Cerebellar cortex (tissue), 1 donor: ENCODE measurements around the gene ADCY5.

Source experiments
- DNase-seq: peaks from one replicate; pipeline ENCODE4 v3.0.0-alpha.2; 2015; ENCODE audit warnings: low spot score

Gene ADCY5

GRCh38 chr3:123369085-123369484 lies 79.8 kb downstream of the ADCY5 start:
- DNase-seq: no peak

DNA sequence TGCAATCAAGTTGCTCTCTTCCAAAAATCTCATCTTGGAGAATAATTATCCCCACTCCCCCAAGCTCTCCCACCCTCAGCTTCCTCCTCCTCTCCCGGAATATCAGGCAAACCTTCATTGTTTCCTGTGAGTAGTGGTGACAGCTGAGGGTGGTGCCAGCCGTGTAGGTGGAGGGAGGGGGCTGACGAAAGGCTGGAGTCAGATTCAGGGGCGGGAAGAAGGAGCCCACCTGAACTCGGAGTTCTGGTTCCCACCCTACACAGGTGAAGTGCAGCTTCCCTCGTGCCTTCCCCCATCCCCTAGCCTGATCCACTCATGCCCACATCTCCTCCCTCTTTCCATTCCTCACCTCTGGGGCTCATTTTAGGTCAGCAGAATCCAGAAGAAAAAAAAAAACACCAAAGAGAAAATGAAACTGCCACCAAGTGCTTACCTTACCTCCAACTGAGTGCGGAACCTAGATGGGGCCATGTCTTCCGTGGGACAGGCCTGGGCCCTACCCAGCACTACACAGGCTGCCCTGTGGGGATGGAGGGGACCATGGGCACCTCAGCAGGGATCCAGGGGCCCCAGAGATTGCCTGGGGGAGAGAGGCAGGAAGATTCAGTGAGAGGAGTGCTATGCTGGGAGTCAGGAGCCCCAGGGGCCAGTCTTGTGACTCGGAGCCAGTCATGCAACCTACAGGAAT lies 81.3 kb downstream of the ADCY5 start:
- no peak for DNase-seq

DNA sequence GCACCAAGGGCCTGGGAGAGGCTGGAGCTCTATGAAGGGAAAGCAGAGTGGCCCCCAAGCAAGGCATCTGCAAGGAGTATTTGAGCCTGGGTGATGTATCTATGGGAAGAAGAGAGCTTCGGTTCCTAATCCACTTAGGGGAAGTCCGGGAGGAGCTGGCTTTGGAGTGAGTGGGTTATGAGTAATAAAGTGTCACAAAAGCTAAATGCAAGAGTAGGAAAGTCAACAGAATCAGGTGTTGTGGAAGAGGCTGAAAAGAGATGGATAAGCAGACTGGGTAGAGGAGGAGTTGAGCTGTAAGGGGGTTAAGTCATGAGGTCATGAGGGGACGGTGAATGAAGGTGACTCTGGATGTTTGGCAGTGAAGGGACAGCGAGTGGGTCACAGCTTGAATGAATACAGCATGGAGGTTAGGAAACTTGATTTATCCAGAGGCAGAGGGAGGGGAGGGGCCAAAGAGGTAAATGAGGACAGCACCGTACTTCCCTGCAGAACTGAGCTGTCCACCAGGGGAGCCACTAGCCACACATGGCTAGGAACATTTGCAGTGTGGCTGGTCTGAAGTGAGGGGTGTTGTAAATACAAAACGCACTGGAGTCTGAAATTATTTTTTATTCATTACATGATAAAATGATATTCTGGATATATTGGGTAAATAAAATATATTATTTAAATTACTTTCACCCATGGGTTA lies 83.3 kb downstream of the ADCY5 start:
- no peak for DNase-seq

DNA sequence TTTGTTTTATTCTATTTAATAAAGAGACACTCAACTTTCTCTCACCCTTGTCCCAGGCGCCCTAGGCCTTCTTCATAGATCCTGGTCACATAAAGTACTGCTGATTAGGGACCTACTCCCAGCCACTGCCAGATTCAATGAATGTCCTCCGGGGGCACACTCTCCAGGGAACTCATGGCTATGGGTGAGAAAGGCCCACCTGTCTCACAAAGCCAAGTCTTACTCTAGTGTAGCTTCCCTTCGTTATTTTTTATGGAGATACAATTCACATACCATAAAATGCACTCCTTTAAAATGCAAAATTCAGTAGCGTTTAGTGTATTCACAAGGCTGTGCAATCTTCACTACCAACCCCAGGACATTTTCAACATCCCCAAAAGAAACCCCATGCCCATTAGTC lies 87.8 kb downstream of the ADCY5 start:
- no peak for DNase-seq

GRCh38 chr3:123357275-123357674 lies 91.6 kb downstream of the ADCY5 start:
- no peak for DNase-seq

DNA sequence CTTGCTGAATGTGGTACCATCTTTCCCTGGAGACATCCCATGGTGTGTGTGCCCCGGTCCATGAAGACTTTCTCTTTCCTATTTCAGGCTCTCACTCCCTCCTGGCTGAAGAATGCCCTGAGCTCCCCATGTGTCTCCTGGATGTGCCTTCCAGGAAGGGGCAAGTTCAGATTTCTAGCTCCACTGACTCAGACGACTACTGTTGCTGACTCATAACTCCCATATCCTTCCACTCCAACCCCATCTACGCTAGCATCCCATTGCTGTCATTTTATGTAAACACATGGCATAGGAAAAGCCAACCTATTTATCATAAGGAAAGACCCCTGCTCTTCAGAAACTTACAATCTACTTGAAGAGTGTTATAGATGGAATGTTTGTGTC lies 95.0 kb downstream of the ADCY5 start:
- no peak for DNase-seq

DNA sequence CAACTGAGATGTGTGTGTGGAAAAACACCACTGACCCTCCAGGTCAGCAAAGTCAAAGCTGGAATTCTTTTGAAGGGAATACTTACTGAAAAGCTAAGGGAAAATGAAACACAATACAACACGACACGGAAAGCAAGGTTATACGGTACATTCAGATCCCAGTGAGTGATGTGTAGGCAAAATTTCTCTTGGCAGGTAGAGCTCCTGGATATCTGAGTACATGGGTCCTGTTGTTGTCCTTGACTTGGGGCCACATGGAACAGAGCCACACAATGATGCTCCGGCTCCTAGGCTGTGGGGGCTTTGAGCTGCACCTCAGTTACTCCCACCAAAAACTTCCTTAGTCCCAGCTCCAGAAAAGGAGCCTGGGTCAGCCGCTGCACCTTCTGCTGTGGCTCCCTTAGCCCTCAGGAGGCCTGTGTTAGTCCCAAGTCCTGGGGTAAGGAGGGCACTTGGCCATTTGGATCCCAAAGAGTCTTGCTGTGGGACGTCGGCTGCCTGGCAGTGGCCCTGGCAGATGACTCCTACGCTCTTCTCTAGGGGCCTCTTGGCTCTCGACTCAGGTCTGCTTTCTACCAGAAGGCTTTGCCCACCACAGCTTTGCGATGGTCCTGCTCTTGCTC lies 95.6 kb downstream of the ADCY5 start:
- DNase-seq: no peak

- DNase-seq: no peak
Measured at GRCh38 chr3:123352134-123352554, 96.7 kb downstream of the ADCY5 start.

DNA sequence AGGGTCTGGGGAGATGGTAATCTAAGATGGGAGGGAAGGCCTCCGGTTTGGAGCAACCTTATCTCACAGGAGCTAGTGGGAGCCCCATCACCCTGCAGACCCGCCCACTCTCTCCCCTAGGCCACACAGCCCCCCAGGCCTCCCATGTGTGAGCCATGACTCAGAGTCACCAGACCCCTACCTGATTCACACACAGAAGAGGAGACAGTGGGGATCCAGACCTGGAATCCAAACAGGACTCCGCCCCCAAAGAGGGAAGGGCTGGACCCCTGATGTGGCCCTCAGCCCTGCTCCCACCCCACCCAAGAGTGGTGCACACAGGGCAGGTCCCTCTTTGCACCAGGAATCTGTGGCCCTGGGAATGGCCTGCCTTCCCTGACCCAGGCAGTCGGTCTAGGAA lies 97.4 kb downstream of the ADCY5 start:
- no peak for DNase-seq

DNA sequence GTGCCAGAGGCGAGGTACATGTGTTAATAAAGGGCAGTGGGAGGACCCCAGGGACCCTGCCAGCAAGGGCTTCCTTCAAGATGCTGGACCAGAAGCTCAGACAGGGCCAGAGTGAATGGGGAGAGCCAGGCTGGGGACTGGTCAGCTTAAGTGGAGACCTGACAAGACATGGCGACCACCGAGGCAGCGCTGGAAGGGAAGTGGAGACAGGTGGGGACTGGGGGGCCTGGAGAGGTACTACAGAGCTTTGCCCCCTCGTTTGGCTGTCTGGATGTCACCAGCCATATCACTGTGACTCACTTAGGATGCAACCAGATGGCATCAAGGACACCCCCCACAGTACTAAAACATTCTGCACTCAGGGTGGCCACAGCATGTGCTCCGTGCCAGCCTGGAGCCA lies 97.9 kb downstream of the ADCY5 start:
- DNase-seq: no peak

DNA sequence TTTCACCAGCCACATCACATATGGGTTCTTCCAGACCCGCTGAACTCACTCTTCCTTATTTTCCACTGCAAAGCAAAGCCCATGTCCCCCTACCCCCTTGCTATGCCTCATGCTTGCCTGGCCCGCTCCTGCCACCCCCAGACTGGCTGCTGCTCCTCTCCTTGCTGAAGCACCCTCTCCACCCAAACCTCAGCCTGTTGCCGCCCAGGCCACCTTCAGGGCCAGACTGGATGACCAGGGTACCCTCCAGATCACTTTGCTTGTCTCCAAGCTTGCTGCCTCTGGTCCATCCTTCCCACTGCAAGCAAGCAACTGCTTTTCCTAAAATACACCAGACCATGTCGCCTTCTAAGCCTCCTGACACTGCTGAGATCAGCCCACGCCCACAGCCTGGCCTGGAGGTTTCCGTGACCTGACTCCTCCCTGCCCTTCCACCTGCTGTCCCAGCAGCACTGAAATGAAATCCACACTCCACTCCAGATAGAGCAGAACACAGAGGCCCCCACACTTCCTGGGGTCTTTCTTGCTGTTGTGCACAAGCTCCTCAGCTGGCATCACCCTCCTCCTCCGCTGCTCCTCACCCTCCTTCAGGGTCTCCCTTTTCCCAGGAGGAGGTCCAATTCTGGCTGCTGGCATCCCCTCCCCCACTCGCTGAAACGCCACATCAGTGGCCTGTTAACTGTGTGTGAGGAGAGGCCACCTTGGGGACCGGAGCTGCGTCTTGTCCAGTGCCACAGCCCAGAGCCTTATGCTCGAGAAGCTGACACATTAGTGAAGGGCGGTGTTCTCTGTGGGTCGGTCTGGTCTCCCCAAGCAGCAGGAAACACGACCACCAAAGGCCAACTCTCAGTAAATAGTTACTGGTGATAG lies 99.1 kb downstream of the ADCY5 start:
- no peak for DNase-seq

DNA sequence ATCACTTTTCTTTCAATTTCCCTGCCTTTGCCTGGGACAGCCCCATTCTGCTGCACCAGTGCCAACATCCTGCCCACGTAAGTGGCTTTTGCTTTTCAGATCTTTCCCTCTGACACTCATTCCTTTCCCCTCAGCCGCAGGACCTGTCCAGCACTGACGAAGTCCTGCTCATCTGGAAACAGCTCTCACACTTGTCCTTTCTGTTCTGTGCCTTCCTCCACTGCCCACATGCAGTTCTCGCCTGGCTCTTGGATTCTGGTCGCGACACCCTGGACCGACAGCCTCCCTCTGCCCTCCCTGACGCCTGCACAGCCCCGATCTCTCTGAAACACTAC lies 99.7 kb downstream of the ADCY5 start:
- no peak for DNase-seq

- no peak for DNase-seq
Measured at GRCh38 chr3:123348471-123349200, 100.3 kb downstream of the ADCY5 start.

DNA sequence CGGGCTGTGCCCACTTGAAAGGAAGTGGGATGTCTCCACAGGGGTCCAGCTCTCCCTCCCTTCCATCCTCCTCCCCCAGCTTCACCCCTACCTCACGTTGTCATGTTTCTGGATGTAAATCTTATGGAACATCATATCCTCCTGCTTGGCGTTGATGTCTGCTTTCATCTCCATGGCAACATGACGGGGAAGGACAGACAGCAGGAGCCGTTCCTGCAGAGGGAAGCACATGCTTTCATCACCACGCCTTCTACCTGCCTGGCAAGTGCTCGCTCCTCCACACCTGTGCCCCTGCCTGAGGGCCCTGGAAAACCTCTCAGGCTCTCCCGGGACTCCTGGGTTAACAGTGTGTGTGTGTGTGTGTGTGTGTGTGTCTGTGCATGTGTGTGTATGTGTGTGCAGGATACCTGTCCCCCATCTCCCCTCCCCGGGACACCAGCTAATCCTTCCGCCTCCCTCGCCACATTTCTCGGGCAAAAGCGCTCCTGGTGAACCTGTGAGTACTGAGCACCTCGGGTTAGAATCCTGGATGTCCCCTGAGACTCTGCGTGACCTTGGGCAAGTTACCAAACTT lies 101.1 kb downstream of the ADCY5 start:
- no peak for DNase-seq

DNA sequence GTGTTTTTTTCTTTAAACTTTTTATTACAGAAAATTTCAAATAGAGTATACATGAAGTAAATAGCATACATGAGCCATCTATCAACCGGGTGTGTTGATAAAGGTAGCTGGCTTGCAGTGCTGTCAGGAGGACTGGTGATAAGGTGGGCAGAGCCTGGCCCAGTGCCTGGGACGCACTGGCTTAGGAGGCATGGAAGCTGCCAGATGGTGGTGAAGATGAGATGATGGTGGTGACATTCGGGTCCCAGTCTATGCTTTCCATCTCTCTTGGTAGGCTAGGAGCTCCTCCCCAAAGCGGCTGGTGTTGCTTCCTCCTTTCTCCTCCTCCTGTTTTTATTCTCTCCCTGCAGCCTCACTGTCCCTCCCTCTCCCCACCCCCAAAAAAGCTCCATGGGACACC lies 101.7 kb downstream of the ADCY5 start:
- DNase-seq: peak; percentile 11

DNA sequence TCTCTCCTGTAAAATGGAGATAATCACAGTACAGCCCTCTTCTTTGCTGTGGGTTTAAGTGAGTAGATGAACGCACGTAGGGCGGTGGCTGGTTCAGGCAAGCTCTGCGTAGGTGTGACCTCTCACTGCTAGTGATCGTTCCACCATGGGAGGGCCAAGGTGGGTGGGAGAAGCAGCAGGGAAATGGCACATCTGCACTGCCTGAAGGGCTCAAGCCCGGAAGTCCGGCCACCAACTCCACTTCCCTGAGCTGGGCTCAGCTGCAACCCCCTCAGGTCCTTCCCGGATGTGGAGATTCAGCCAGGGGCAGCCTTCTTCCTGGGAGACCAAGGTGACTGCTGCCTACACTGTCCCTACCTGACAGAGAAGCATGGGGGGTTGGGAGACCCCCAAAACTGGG lies 102.9 kb downstream of the ADCY5 start:
- no peak for DNase-seq

DNA sequence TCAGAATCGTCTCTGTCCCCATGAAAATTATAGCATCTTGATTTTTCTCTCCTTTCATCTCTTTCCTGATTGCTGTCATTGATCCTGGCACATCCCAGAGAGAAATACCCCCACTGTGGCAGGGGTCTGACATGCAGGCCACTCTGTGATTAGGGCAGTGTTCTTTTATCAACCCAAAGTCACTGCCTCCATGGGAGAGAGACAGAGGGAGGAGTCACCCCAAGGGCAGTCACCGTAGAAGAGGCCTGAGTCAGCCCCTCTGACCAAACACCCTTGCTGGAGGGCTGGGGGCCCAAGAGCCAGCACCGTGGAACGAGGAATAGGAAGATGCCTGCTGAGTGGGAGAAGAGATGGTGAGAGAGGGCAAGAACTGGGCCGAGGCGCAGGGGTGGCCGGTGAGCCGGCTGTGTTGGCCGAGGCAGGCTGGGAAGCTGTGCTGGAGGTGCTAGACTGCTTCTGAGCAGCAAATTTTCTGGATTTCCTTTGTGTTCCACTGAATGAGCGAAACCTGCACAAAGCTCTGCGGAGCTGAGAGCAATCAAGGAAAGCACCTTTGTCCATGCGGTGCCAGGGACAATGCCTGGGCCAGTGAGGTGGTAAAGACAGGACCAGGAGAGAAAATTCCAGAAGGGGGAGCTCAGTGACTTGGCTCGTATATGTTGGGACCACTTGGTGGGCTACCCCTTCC lies 103.8 kb downstream of the ADCY5 start:
- no peak for DNase-seq

DNA sequence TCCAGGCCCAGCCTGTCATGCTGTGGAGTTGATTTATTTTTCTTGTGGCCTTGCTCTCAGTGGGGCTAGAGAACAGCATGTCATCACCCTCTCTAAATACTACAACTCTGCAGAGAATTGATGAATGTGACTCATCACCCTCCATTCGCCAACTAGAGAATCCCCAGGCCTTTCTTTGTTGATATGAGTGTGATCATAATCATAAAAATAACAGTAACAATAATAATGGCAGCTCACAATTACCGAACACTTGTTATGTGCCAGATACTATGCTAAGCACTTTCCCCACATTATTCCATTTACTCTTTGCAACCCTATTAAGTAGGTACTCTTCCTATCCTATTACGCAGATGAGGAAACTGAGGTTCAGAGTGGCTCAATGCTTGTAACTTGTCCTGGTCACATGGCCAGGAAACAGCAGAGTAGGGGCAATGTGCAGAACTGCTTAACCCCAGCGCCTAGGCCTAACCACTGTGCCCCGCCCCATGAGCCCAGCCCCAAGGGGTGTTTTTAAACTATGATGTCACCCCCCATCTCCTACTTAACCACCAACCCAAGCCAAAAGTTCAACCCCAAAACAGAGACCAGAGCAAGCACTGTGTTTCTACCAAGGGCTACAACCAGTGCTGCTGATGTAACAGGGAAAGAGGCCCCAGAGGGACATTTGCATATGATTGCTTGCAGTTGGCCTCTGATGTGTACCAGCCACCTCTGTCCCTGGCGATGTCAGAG lies 104.5 kb downstream of the ADCY5 start:
- DNase-seq: no peak

DNA sequence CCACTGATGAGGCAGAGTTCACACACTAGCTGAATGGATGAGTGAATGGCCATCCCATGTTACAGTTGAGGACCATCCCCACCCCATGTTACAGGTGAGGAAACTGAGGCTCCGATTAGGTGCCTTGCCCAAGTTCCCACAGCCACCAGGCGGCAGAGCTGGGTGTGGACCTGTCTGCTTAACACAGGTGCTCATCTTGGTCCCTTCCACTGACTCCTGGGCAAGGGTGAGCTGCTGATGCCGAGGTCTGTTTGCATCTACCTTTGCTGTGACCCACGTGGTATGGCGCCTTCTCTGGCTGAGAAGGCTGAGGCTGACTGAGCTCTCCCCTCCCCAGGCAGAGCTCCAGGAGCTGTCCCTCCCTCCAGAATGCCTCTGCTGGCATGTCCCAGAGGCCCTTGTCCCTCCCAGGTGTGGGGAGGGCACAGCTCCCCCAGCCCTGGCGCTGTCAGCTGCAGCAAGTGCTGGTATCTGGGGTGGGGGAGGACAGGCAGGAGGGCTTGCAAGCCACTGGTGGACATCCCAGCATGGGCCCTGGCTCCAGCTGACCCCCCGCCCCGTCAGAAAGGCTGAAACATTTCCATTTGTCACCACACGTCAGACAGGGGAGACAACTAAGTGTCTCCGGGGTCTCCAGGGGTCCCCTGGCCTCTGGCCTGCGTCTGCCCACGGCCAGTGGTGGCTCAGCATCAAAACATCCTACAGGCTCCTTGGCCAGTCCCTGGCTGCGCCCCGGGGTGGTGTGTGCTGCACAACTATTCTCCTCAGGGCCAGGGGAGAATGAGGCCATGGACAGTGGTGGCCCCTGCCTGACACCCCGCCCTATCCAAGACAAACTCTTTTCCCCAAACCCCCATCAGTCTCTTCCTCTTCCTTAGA lies 105.4 kb downstream of the ADCY5 start:
- no peak for DNase-seq
